Trophoblast cell (in vitro differentiated cells and primary cell): ENCODE measurements around the gene GNPTAB. TPM values are rescaled to one million over a fixed set of nuclear protein-coding genes. Genes with fewer than 3 reads are reported as not detected.

Experiments
- DNase-seq, 2 donors: peaks; one replicate each; pipeline ENCODE4 v3.0.0-alpha.2; 2016
- H2AFZ ChIP-seq: 2 replicates; pipeline ENCODE4 v1.6.1; 2013; ENCODE audit warnings: low read length, moderate library complexity, mild to moderate bottlenecking; ENCODE audit not compliant: insufficient read depth, poor library complexity
- H2AK5ac ChIP-seq: 2 replicates; pipeline ENCODE4 v1.6.1; 2013; ENCODE audit warnings: mild to moderate bottlenecking, low read length
- H2BK120ac ChIP-seq: 2 replicates; pipeline ENCODE4 v1.6.1; 2013; ENCODE audit warnings: low read length, mild to moderate bottlenecking, moderate library complexity; ENCODE audit not compliant: insufficient read depth, poor library complexity
- H2BK12ac ChIP-seq: 2 replicates; pipeline ENCODE4 v1.6.1; 2013; ENCODE audit warnings: mild to moderate bottlenecking, low read length, moderate library complexity
- H2BK5ac ChIP-seq: 2 replicates; pipeline ENCODE4 v1.6.1; 2013; ENCODE audit warnings: low read length, low read depth, moderate library complexity, mild to moderate bottlenecking; ENCODE audit not compliant: poor library complexity
- H3K14ac ChIP-seq: 2 replicates; pipeline ENCODE4 v1.6.1; 2013; ENCODE audit warnings: mild to moderate bottlenecking, low read length
- H3K18ac ChIP-seq: 2 replicates; pipeline ENCODE4 v1.6.1; 2013; ENCODE audit warnings: mild to moderate bottlenecking, low read length
- H3K23ac ChIP-seq: 2 replicates; pipeline ENCODE4 v1.6.1; 2013; ENCODE audit warnings: low read length
- H3K27ac ChIP-seq: 2 replicates; pipeline ENCODE4 v1.5.1; 2013; ENCODE audit warnings: low read depth, mild to moderate bottlenecking, inconsistent platforms, low read length, moderate library complexity
- H3K27me3 ChIP-seq: 2 replicates; pipeline ENCODE4 v1.6.1; 2013; ENCODE audit warnings: inconsistent platforms, mild to moderate bottlenecking, low read length, moderate library complexity; ENCODE audit not compliant: insufficient read depth
- H3K36me3 ChIP-seq, 2 experiments: 1 replicate in 1 of 2; 2 replicates in 1 of 2; pipeline ENCODE4 v1.6.1; 2013; ENCODE audit warnings: low read length in 2 of 2, mild to moderate bottlenecking in 2 of 2, moderate library complexity in 1 of 2; ENCODE audit not compliant: insufficient read depth in 2 of 2, control insufficient read depth in 1 of 2
- H3K4ac ChIP-seq: 2 replicates; pipeline ENCODE4 v1.6.1; 2013; ENCODE audit warnings: low read depth, mild to moderate bottlenecking, low read length, moderate library complexity
- H3K4me1 ChIP-seq, 2 experiments: 1 replicate in 1 of 2; 2 replicates in 1 of 2; pipeline ENCODE4 v1.6.1; 2013; ENCODE audit warnings: low read length in 2 of 2, mild to moderate bottlenecking in 2 of 2, moderate library complexity in 1 of 2; ENCODE audit not compliant: insufficient read depth in 2 of 2, control insufficient read depth in 1 of 2
- H3K4me2 ChIP-seq: 2 replicates; pipeline ENCODE4 v1.6.1; 2013; ENCODE audit warnings: inconsistent platforms, mild to moderate bottlenecking, low read length, moderate library complexity
- H3K4me3 ChIP-seq: 2 replicates; pipeline ENCODE4 v1.5.1; 2013; ENCODE audit warnings: mild to moderate bottlenecking, low read depth, low read length, inconsistent platforms
- H3K79me1 ChIP-seq: one replicate; pipeline ENCODE4 v1.6.1; 2013; ENCODE audit warnings: low read length
- H3K79me2 ChIP-seq: 2 replicates; pipeline ENCODE4 v1.6.1; 2013; ENCODE audit warnings: low read length, mild to moderate bottlenecking; ENCODE audit not compliant: control insufficient read depth, insufficient read depth, poor library complexity
- H3K9ac ChIP-seq: 2 replicates; pipeline ENCODE4 v1.6.1; 2013; ENCODE audit warnings: mild to moderate bottlenecking, low read length
- H3K9me3 ChIP-seq: 2 replicates; pipeline ENCODE4 v1.6.1; 2013; ENCODE audit warnings: low read depth, mild to moderate bottlenecking, control low read depth, inconsistent platforms, low read length; ENCODE audit not compliant: insufficient read depth
- H4K12ac ChIP-seq: 2 replicates; pipeline ENCODE4 v1.6.1; 2013; ENCODE audit warnings: low read depth, mild to moderate bottlenecking, low read length, moderate library complexity
- H4K8ac ChIP-seq: 2 replicates; pipeline ENCODE4 v1.6.1; 2013; ENCODE audit warnings: low read depth, mild to moderate bottlenecking, low read length, moderate library complexity
- H4K91ac ChIP-seq: one replicate; pipeline ENCODE4 v1.6.1; 2013; ENCODE audit warnings: low read depth, mild to moderate bottlenecking, low read length, moderate library complexity
- WGBS: extraction: QIAGEN DNeasy Blood & Tissue Kit; methylation state at CpG from one replicate; pipeline ENCODE4 v1.1.7; 2013; ENCODE audit warnings: missing lambda C conversion rate; ENCODE audit not compliant: insufficient read length, insufficient coverage; ENCODE audit errors: extremely low coverage; 5-methylcytosine and 5-hydroxymethylcytosine counted together
- polyA plus RNA-seq: library from polyadenylated mRNA; stranded (reverse); fragments of 200-250 nt; gene quantifications from 2 replicates; pipeline ENCODE4 v1.2.3, GENCODE V29; 2013

GNPTAB gene
- 17.9 and 18.6 TPM in 2 replicates for polyA plus RNA-seq

DNA sequence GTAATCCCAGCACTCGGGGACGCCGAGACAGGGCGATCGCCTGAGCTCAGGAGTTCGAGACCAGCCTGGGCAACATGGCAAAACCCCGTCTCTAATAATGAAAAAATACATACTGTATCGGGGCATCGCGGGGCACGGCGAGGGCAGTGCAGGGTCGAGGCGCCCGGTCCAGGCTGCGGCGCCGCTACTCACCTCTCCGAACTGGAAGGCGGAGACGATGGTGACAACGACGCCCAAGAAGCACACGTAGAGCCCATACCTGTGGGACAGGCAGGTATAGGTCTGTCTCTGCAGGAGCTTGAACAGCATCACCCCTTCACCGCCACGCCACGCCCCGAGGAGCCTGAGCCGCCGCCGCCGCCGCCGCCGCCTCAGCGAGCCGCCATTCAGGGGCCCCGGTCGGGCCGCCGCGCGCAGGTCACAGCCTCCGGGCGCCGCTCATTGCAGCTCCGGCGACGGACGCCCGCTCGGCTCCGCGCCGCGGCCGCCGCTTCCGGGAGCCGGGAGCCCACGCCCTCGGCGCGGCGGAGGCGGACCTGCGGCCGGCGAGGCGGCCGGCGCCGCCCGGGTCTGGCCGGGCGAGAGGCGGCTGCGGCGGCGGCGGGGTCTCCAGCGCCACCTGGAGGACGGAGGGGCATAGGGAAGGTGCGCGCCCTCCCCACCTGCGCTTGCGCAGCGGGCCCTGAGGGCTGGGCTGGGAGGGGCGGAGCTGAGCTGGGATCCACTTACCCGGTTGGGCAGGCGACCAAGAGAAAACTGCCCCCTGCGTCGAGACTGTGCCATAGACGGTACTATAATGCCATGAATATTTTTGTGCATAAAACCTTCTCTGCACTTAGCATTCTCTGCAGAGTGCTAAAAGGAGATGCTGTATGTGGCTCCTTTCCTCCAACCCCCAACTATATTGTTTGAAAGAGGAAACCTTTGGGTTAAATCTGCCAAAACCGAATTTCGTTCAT lies at the start of gene GNPTAB:
Gene GNPTAB (minus strand): TSS at position 593 of the 959 bp plus-strand sequence. CDS start 284 bp downstream, at position 309.
- H3K79me1 ChIP-seq, result peaks cover 4% of the 10 kb centered on the region
- H3K18ac ChIP-seq, result peak within 1 kb of the TSS; percentile 95
- peak within 1 kb of the TSS; percentile 56 for H2BK120ac ChIP-seq
- H2BK5ac ChIP-seq, result peak within 1 kb of the TSS; percentile 72
- H3K4me3 ChIP-seq, result peak within 1 kb of the TSS; percentile 88
- H3K27me3 ChIP-seq, result no peaks in the 10 kb centered on the region
- H3K4ac ChIP-seq, result peak within 1 kb of the TSS; percentile 82
- H4K12ac ChIP-seq, result peak within 1 kb of the TSS; percentile 65
- peak within 1 kb of the TSS; percentile 91 for H2AFZ ChIP-seq
- peak within 1 kb of the TSS; percentile 29 for H3K27ac ChIP-seq
- H3K9me3 ChIP-seq, result no peaks in the 10 kb centered on the region
- H4K8ac ChIP-seq, result peak within 1 kb of the TSS; percentile 87
- peaks cover 4% of the 10 kb centered on the region for H3K79me2 ChIP-seq
- H3K14ac ChIP-seq, result peak within 1 kb of the TSS; percentile 55
- no peak within 1 kb of the TSS for H2AK5ac ChIP-seq
- H4K91ac ChIP-seq, result peak within 1 kb of the TSS; percentile 67
- WGBS, result no CpG with 5 or more reads among the region's 96 CpGs
- no peaks in the 10 kb centered on the region for H3K36me3 ChIP-seq
- H3K23ac ChIP-seq, result no peak within 1 kb of the TSS
- peak within 1 kb of the TSS; percentile 85 for H3K4me2 ChIP-seq
- no peak within 1 kb of the TSS for H2BK12ac ChIP-seq
- H3K4me1 ChIP-seq, result no peaks in the 10 kb centered on the region
- peak within 1 kb of the TSS; percentile 54 for H3K9ac ChIP-seq
- peak; percentile 90 to 93 for DNase-seq

- Histone ChIP-seq H2BK120ac (no peak overlapping the region), H3K14ac (no peak overlapping the region), H4K91ac (peak overlapping the region; percentile 10), H3K36me3 (no peaks in the 10 kb centered on the region), H3K23ac (no peak overlapping the region), H3K9ac (no peak overlapping the region), H3K4me3 (no peak overlapping the region), H3K4me2 (peak overlapping the region; percentile 69), H4K8ac (no peak overlapping the region), H3K4ac (no peak overlapping the region), H4K12ac (no peak overlapping the region), H2AK5ac (no peak overlapping the region), H3K18ac (peak overlapping the region; percentile 1), H3K27ac (no peak overlapping the region), H2AFZ (no peak overlapping the region), H3K79me1 (peaks cover 14% of the 10 kb centered on the region), H3K9me3 (peaks cover 2% of the 10 kb centered on the region), H3K27me3 (no peaks in the 10 kb centered on the region), H2BK5ac (no peak overlapping the region), H3K4me1 (peaks cover 2 to 9% of the 10 kb centered on the region in 2 experiments), H3K79me2 (peaks cover 11% of the 10 kb centered on the region), H2BK12ac (no peak overlapping the region)
- DNase-seq, result peak in 1 of 2 donors; percentile 21
- WGBS, result no CpG with 5 or more reads among the region's 7 CpGs
Observed at GRCh38 chr12:101878243-101878821, 47.6 kb upstream of the GNPTAB start.

DNA sequence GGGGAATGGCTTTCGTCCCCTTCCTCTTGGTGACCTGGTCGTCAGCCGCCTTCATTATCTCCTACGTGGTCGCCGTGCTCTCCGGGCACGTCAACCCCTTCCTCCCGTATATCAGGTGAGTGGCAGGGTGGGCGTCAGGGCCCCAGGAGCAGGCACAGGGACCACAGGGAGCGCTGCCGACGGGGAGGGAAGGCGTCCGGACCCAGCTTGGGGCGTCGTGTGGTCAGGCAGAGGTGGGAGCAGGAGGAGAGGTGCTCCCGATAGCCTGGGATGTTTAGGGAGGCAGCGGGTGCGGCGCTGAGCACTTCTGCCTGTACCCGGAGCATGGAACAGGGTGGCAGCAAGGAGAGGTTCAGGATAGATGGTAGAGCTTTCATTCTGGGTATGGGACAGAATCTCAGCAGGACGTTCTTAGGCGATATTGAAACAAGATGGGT lies 47.1 kb upstream of the GNPTAB start:
- Histone ChIP-seq H3K4ac (peak overlapping the region; percentile 59), H3K79me1 (peaks cover 14% of the 10 kb centered on the region), H4K12ac (peak overlapping the region; percentile 66), H4K91ac (peak overlapping the region; percentile 93), H3K36me3 (no peaks in the 10 kb centered on the region), H3K79me2 (peaks cover 11% of the 10 kb centered on the region), H3K14ac (peak overlapping the region; percentile 93), H2AFZ (peak overlapping the region; percentile 71), H2BK12ac (peak overlapping the region; percentile 75), H2BK120ac (peak overlapping the region; percentile 55), H4K8ac (peak overlapping the region; percentile 71), H3K23ac (no peak overlapping the region), H2AK5ac (peak overlapping the region; percentile 6), H3K18ac (peak overlapping the region; percentile 89), H3K4me2 (peak overlapping the region; percentile 69), H3K4me1 (peaks cover 2 to 9% of the 10 kb centered on the region in 2 experiments), H3K9me3 (peaks cover 2% of the 10 kb centered on the region), H3K27ac (peak overlapping the region; percentile 91), H2BK5ac (peak overlapping the region; percentile 86), H3K4me3 (peak overlapping the region; percentile 82), H3K27me3 (no peaks in the 10 kb centered on the region), H3K9ac (peak overlapping the region; percentile 18)
- no CpG with 5 or more reads among the region's 24 CpGs for WGBS
- DNase-seq, result peak in 1 of 2 donors; percentile 23
